HG02938 (cell line): ENCODE measurements around the gene CYP2E1.
"Not testable (repeated sequence)": the region's sequence is repeated elsewhere in the genome, so short reads cannot be mapped to it uniquely, and the experiment has no call there.

Source experiments
- ATAC-seq: cut with Tn5 transposase; IDR thresholded peaks from one replicate; pipeline ENCODE4 v1.9.1; 2021; ENCODE audit warnings: mild to moderate bottlenecking, moderate library complexity; ENCODE audit not compliant: unreplicated experiment

Gene CYP2E1

GRCh38 chr10:133528296-133528844 is 1.2 kb downstream of the CYP2E1 start:
- no peak for ATAC-seq

GRCh38 chr10:133528845-133529575 is 1.8 kb downstream of the CYP2E1 start:
- ATAC-seq, result no peak

GRCh38 chr10:133529576-133529946 is 2.4 kb downstream of the CYP2E1 start:
- ATAC-seq, result no peak

DNA sequence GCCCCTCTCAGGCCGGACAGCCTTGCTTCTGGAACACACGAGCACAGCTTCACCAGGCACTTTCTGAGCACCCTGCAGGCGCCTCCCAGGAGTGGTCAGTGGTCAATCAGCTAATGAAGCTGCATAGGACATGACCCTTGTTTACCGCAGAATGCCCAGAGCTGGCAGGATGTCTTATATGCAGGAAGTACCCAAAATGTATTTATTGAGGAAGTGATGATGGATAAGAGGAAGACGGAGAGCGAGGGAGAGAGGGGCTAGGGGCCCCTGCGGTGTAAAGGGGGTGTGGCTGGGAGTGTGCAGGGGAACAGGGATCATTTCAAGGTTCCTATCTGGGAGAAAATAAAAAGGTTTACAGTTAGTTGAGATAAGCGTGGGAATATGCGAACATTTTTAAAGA is 3.3 kb downstream of the CYP2E1 start:
- no peak for ATAC-seq

- ATAC-seq, result no peak
These were observed 5.7 kb downstream of the CYP2E1 start for GRCh38 chr10:133532871-133533270.

GRCh38 chr10:133534417-133534816 is 7.3 kb downstream of the CYP2E1 start:
- no peak for ATAC-seq

DNA sequence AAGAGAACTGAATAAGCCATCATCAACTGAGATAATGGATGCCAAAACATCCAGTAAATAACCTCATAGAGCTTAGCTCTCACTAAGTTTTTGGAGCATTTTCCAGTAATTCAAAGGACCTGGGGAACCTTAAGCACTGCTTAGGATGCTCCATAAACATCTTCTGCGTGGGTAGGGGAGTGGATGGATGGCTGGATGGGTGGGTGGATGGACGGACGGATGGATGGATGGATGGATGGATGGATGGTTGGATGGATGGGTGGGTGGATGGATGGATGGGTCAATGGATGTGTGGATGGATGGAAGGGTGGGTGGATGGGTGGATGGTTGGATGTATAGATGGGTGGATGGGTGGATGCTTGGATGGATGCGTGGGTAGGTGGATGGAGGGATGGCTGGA is 9.0 kb downstream of the CYP2E1 start:
- ATAC-seq, result no peak

GRCh38 chr10:133537546-133538545 is 10.7 kb downstream of the CYP2E1 start:
- no peak for ATAC-seq

- ATAC-seq, result not testable (repeated sequence)
These were observed 14.3 kb downstream of the CYP2E1 start for GRCh38 chr10:133541441-133541975.

DNA sequence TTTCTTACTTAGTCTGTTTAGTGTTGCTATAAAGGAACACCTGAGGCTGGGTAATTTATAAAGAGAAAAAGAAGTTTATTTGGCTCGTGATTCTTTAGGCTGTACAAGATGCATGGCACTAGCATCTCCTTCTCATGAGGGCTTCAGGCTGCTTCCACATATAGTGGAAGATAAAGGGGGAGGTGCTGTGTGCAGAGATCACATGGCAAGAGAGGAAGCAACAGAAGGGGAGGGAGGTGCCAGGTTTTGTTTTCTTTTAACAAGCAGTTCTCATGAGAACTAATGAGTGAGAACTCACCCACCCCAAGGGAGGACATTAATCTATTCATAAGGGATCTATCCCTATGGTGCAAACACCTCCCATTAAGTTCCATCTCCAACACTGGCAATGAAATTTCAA is 17.3 kb downstream of the CYP2E1 start:
- ATAC-seq, result no peak

DNA sequence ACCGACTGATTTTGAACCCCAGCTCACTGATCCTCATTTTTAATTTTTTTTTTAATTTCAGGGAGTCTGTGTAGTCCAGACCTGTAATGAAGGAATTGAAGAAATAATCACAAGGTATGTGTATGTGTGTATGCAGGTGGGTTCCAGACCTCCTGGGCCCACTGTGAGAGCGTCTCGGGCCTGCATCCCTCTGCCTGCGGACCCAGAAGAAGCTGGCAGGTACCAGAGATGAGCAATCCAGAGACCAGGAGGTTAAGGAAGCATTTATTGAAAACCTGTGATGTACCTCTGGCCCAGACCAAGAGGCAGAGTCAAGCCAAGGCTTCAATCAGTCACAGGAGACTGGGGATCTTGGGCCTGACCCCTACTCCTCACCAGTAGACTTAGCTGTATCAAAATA is 27.4 kb downstream of the CYP2E1 start:
- no peak for ATAC-seq

GRCh38 chr10:133555521-133555920 is 28.4 kb downstream of the CYP2E1 start:
- ATAC-seq, result no peak

- no peak for ATAC-seq
These were observed 30.2 kb downstream of the CYP2E1 start for GRCh38 chr10:133557381-133557780.

- ATAC-seq, result no peak
These were observed 32.1 kb downstream of the CYP2E1 start for GRCh38 chr10:133559216-133559615.

DNA sequence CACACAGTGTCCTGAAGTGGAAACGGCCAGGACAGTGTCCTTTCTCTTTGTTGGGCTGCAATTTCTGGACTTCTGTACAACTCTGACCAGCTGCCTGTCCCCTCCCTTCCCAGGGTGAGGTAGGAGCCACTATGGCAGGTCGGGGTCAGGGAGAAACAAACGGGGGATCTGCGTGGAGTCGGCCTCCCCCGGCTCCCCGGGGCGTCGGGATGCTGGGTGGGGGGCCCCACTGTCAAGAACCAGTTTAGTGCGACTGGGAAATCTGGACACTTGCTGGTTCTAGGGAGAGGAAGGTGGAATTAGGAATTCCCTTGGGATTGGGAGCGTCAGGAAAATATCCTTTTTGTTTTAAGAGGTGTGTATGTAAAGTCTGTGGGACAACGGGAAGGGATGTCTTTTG is 37.7 kb downstream of the CYP2E1 start:
- no peak for ATAC-seq

- no peak for ATAC-seq
These were observed 38.5 kb downstream of the CYP2E1 start, which contains the start of gene SYCE1 for GRCh38 chr10:133565441-133566294. Gene SYCE1 (minus strand): TSS chr10:133565583. CDS start chr10:133565529, 54 bp downstream.

DNA sequence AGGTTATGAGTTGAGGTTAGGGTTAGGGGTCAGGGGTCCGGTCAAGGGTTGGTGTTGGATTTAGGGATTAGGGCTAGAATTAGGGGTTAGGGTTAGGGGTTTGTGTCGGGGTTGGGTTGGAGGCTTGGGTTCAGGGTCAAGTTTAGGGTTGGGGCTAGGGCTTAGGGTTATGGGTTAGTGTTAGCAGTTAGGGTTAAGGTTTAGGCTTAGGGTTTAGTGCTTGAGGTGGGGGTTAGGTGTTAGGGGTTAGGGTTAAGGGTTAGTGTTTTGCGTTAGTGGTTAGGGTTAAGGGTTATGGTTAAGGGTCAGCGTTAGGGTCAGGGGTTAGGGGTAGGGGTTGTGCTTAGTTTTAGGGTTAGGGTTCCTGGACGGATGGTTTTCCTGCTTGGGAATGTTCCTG is 40.0 kb downstream of the CYP2E1 start:
- no peak for ATAC-seq

DNA sequence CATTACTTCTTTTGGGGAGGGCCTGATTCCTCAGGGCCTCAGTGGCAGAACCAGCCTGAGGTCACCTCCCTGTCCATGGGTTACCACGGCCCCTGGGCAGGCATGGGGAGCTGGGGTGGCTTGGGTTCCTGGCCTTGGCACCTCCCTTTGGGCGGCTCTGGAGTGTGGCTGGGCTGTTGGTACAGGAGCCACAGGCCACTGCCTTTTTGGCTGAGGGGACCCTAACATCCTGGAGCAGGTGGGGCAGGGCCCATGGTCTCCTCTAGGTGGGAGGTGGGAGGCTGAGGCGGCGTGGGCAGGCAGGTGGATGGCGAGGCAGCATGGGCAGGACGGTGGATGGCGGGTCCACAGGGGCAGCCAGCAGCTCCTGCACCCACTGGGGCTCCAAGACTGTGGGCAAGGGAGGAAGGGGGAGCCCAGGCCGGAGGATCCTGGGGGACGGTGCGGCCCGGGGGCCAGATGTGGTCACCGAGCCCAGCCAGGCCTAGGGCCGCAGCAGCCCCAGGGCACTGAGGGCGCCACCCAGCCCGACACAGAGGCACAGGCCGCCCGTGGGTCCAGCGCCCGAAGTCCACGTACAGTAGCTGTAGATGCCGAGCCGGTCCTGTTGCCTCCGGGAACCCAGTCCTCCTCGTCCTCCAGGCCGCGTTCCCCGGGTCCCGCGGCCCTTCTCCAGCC is 40.6 kb downstream of the CYP2E1 start:
- ATAC-seq, result no peak

GRCh38 chr10:133568287-133568614 is 41.1 kb downstream of the CYP2E1 start:
- no peak for ATAC-seq
